Keratinocyte (primary cell): ENCODE results near the gene PERP. TPM values are rescaled to one million over a fixed set of nuclear protein-coding genes. Genes with fewer than 3 reads are reported as not detected.

ENCODE experiments used
- DNase-seq: peaks from one replicate; pipeline ENCODE4 v3.0.0-alpha.2; 2011; ENCODE audit warnings: low read depth, missing footprints, low spot score
- FAIRE-seq: peaks from 2 replicates; lab custom pipeline; 2011; peaks lifted over from hg19 to GRCh38; lab: Jason Lieb, UNC
- H2AFZ ChIP-seq: 2 replicates; pipeline ENCODE4 v1.6.0; 2012; ENCODE audit warnings: low read length, control low read depth, inconsistent platforms; ENCODE audit not compliant: control insufficient read depth
- H3K27ac ChIP-seq: 2 replicates; pipeline ENCODE4 v1.5.1; 2011; ENCODE audit warnings: low read length; ENCODE audit not compliant: control insufficient read depth, insufficient read depth
- H3K27me3 ChIP-seq: 3 replicates; pipeline ENCODE4 v1.6.0; 2011; ENCODE audit warnings: low read length; ENCODE audit not compliant: control insufficient read depth, insufficient read depth; ENCODE audit errors: extremely low read depth
- H3K36me3 ChIP-seq, 2 experiments: 2 replicates in 1 of 2; 3 replicates in 1 of 2; pipeline ENCODE4 v1.5.1; 2011; ENCODE audit warnings: low read length in 2 of 2, mild to moderate bottlenecking in 1 of 2; ENCODE audit not compliant: control insufficient read depth in 2 of 2, insufficient read depth in 2 of 2; ENCODE audit errors: extremely low read depth in 1 of 2
- H3K4me1 ChIP-seq: 3 replicates; pipeline ENCODE4 v1.5.1; 2011; ENCODE audit warnings: low read length; ENCODE audit not compliant: control insufficient read depth, insufficient read depth; ENCODE audit errors: extremely low read depth
- H3K4me2 ChIP-seq: 3 replicates; pipeline ENCODE4 v1.6.0; 2011; ENCODE audit warnings: low read depth, low read length; ENCODE audit not compliant: control insufficient read depth, insufficient read depth; ENCODE audit errors: extremely low read depth
- H3K4me3 ChIP-seq, 3 experiments: fragments of 200-600 bp in 1 of 3; sonication (generic) in 1 of 3; 2 replicates in 2 of 3; 3 replicates in 1 of 3; pipeline ENCODE4 v1.5.1; 2011 to 2016; ENCODE audit warnings: low read length in 3 of 3, mild to moderate bottlenecking in 3 of 3, control low read depth in 2 of 3, inconsistent platforms in 1 of 3, low read depth in 1 of 3, mixed read lengths in 1 of 3, mixed run types in 1 of 3, moderate library complexity in 1 of 3; ENCODE audit not compliant: control insufficient read depth in 2 of 3, insufficient read depth in 2 of 3; ENCODE audit errors: extremely low read depth in 1 of 3
- H3K79me2 ChIP-seq: 2 replicates; pipeline ENCODE4 v1.6.0; 2012; ENCODE audit warnings: low read length; ENCODE audit not compliant: control insufficient read depth, insufficient read depth
- H3K9ac ChIP-seq: 3 replicates; pipeline ENCODE4 v1.6.0; 2011; ENCODE audit warnings: low read length; ENCODE audit not compliant: control insufficient read depth, insufficient read depth; ENCODE audit errors: extremely low read depth
- H3K9me1 ChIP-seq: 3 replicates; pipeline ENCODE4 v1.6.0; 2011; ENCODE audit warnings: low read length; ENCODE audit not compliant: control insufficient read depth, insufficient read depth; ENCODE audit errors: extremely low read depth
- H3K9me3 ChIP-seq: 2 replicates; pipeline ENCODE4 v1.5.1; 2012; ENCODE audit warnings: low read depth, low read length; ENCODE audit not compliant: control insufficient read depth
- H4K20me1 ChIP-seq: 3 replicates; pipeline ENCODE4 v1.6.0; 2011; ENCODE audit warnings: low read length; ENCODE audit not compliant: control insufficient read depth, insufficient read depth; ENCODE audit errors: extremely low read depth
- EZH2 ChIP-seq: IDR thresholded peaks from one replicate; pipeline ENCODE4 v1.6.1; 2012; ENCODE audit warnings: inconsistent platforms, mild to moderate bottlenecking, low read length, moderate library complexity
- dilution Hi-C: fragments of 300-500 bp; cut with MboI; formaldehyde crosslinking; loops from one replicate; pipeline ENCODE4 v1.7.0; 2020; ENCODE audit warnings: low sequenced_read_pairs; ENCODE audit not compliant: extremely low pct_ligation_motif_present
- polyA plus RNA-seq, 5 experiments: library from polyadenylated mRNA; depleted of rRNA in 3 of 5; stranded (reverse) in 3 of 5; stranded (forward) in 1 of 5; unstranded in 1 of 5; fragments of >200 nt; gene quantifications; 1 replicate in 1 of 5; 2 replicates in 3 of 5; 3 replicates in 1 of 5; pipeline versions ENCODE4 v1.2.1 to v1.2.3, GENCODE V29; 2011 to 2012; ENCODE audit warnings: missing spikeins in 2 of 5, low read depth in 1 of 5, low replicate concordance in 1 of 5
- TF ChIP-seq, protein P1 (sequence below), 3 experiments: IDR thresholded peaks in 1 of 3; conservative IDR thresholded peaks in 1 of 3; optimal IDR thresholded peaks in 1 of 3; 2 replicates in 2 of 3; 3 replicates in 1 of 3; pipeline versions ENCODE3 to v1.5.1; 2011; ENCODE audit warnings: low read length in 3 of 3, mild to moderate bottlenecking in 3 of 3, moderate library complexity in 2 of 3, control low read depth in 1 of 3, inconsistent platforms in 1 of 3; ENCODE audit not compliant: insufficient read depth in 2 of 3; ENCODE audit errors: extremely low read depth in 1 of 3

The PERP gene
- polyA plus RNA-seq, 1 donor (not counting 4 experiments of a cell fraction or from before 2014, with no cell fraction given), result 525 TPM

DNA sequence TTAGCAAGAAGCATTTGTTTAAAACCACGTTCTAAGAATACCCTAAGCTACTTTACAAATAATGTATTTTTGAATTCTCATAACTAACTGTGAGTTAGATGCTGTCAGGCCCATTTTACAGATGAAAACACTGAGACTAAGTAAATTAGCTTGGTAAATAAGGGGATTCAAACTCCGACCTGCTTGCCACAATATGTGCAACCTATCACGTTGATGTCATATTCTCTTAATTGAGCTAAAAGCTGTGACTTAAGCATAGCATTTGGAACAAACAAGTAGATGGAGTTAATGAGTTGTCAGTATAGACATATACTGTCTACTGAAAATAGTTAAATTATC, 9.4 kb upstream of the PERP start:
- H2AFZ ChIP-seq, result no peak overlapping the region
- no peak for FAIRE-seq

DNA sequence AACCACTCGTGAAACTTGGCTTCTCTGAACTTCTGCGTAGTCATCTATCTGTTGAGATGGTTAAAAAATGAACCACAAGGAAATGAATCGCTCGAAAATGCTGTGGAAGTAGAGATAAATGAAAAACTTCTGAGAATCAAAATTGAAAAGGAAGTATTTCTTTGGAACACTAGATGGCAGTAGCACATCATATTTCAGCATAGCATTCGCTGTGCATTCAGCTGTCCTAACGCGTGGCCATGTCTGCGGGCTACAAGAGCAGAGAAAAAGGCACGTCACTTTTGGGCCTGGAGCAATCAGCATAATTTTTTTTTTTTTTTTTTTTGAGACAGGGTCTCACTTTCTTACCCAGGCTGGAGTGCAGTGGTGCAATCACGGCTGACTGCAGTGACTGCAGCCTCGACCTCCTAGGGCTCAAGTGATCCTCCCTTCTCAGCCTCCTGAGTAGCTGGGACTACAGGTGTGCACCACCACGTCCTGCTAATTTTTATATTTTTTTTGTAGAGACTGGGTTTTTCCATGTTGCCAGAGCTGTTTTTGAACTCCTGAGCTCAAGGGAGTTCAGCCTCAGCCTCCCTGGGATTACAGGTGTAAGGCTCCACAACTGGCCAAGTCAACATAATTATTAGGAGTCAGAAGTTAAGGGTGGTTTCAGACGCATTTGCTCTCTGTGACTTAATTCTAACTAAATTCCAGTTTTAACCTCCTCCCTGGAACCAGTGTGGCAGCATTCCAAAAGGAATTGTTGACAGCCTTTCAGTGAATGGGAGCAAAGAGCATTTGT, 8.8 kb upstream of the PERP start:
- Histone ChIP-seq H3K27ac (no peak overlapping the region), H3K4me1 (no peaks in the 10 kb centered on the region), H3K9me1 (no peaks in the 10 kb centered on the region), H3K36me3 (no peaks in the 10 kb centered on the region), H2AFZ (no peak overlapping the region), H3K9me3 (no peaks in the 10 kb centered on the region), H3K4me3 (no peak overlapping the region), H3K9ac (no peak overlapping the region), H3K4me2 (no peak overlapping the region), H4K20me1 (no peaks in the 10 kb centered on the region), H3K79me2 (no peaks in the 10 kb centered on the region), H3K27me3 (no peaks in the 10 kb centered on the region)
- DNase-seq (no peak), FAIRE-seq (peak; percentile 78)
- dilution Hi-C loops, result no loop called here
- TF ChIP-seq, protein P1, sequence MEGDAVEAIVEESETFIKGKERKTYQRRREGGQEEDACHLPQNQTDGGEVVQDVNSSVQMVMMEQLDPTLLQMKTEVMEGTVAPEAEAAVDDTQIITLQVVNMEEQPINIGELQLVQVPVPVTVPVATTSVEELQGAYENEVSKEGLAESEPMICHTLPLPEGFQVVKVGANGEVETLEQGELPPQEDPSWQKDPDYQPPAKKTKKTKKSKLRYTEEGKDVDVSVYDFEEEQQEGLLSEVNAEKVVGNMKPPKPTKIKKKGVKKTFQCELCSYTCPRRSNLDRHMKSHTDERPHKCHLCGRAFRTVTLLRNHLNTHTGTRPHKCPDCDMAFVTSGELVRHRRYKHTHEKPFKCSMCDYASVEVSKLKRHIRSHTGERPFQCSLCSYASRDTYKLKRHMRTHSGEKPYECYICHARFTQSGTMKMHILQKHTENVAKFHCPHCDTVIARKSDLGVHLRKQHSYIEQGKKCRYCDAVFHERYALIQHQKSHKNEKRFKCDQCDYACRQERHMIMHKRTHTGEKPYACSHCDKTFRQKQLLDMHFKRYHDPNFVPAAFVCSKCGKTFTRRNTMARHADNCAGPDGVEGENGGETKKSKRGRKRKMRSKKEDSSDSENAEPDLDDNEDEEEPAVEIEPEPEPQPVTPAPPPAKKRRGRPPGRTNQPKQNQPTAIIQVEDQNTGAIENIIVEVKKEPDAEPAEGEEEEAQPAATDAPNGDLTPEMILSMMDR (optimal IDR thresholded peaks at IDR 0.05 in 1 of 3, IDR thresholded peaks at IDR 0.05 in 1 of 3, conservative IDR thresholded peaks at IDR 0.05 in 1 of 3; ENCODE audit: extremely low read depth in 1 of 3, insufficient read depth in 2 of 3, low read length in 3 of 3), result peak; percentile 55 to 74 (median 73)
- TF ChIP-seq EZH2, result no peak

More for the DNA sequence above, 9.4 kb upstream of the PERP start:
- DNase-seq, result no peak
- H3K9me1 ChIP-seq, result no peaks in the 10 kb centered on the region
- H4K20me1 ChIP-seq, result no peaks in the 10 kb centered on the region
- no peaks in the 10 kb centered on the region for H3K79me2 ChIP-seq
- no peak overlapping the region for H3K27ac ChIP-seq
- no peak overlapping the region for H3K4me3 ChIP-seq
- H3K4me2 ChIP-seq, result no peak overlapping the region
- H3K9me3 ChIP-seq, result no peaks in the 10 kb centered on the region
- no peak overlapping the region for H3K9ac ChIP-seq
- H3K4me1 ChIP-seq, result no peaks in the 10 kb centered on the region
- no peaks in the 10 kb centered on the region for H3K36me3 ChIP-seq
- dilution Hi-C loops, result no loop called here
- no peak for TF ChIP-seq EZH2
- TF ChIP-seq, protein P1 (optimal IDR thresholded peaks at IDR 0.05 in 1 of 3, IDR thresholded peaks at IDR 0.05 in 1 of 3, conservative IDR thresholded peaks at IDR 0.05 in 1 of 3; ENCODE audit: extremely low read depth in 1 of 3, insufficient read depth in 2 of 3, low read length in 3 of 3), result no peak
- H3K27me3 ChIP-seq, result no peaks in the 10 kb centered on the region
